GM23248 (cell line): ENCODE measurements around the gene ZMAT3.

Source experiments
- EZH2 ChIP-seq: fragments of 200-600 bp; sonication (generic); IDR thresholded peaks from 2 replicates; pipeline ENCODE4 v1.6.1; 2018; ENCODE audit warnings: antibody characterized with exemption, mild to moderate bottlenecking; ENCODE audit not compliant: insufficient read depth, poor library complexity, severe bottlenecking
- EZH2phosphoT487 ChIP-seq: fragments of 200-600 bp; sonication (generic); IDR thresholded peaks from 2 replicates; pipeline ENCODE4 v1.6.1; 2018; ENCODE audit warnings: antibody characterized with exemption, moderate library complexity, mild to moderate bottlenecking, low read depth; ENCODE audit not compliant: insufficient read depth

GRCh38 chr3:179068779-179069530, 2.7 kb downstream of the ZMAT3 start:
- TF ChIP-seq EZH2: no peak
- TF ChIP-seq EZH2phosphoT487: no peak
